ENCODE results near the gene PSMA6. TPM values are rescaled to one million over a fixed set of nuclear protein-coding genes. Genes with fewer than 3 reads are reported as not detected.

The PSMA6 gene
- total and polyA plus RNA-seq, 2 of the 13 experiments (the other 11 are each of a cell fraction or from before 2014, with no cell fraction given) = 525 to 1,109 TPM

DNA sequence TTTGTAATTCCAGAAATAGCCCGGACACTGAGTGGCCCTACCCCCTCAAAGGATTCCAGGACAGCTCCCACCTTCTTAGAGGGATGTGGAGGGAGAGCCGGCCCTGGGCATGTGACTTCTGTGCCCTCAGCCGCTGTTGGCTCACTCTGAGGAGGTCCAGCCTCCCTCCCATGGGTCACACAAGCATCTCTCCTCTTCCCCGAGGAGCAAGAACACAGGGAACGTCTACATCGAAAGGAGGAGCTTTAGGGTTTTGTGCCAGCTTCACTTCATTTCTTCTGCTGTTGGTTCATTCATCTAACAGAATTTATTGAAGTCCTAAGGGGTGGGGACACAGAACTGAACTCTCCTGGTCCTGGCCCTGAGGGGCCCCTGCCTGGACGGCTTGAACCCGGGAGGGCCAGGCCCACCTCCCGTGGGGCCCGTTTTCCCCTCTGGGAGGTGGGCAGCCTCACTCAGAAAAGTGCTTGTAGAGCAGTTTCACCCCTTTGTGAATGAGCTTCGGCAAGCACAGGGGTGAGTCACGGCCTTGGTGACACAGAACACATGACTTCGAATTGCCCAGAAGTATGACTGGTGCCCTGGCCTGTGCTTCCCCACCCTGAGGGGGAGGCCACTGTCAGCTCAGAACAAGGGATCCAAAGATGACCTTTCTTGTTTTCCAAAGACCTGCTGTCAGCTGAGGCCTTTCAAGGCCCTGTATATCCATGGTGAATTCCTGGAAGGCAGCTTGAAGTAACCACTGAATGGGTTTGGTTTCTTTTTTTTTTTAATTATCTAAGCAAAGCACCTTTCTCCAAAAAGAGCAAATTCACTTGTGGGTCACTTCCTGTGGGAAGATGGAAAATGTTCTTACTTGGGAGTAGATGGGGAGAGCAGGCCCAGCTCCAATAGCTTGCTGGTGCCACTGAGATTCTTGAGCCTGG, 73.2 kb downstream of the PSMA6 start (continued):
- TF ChIP-seq, protein P1, sequence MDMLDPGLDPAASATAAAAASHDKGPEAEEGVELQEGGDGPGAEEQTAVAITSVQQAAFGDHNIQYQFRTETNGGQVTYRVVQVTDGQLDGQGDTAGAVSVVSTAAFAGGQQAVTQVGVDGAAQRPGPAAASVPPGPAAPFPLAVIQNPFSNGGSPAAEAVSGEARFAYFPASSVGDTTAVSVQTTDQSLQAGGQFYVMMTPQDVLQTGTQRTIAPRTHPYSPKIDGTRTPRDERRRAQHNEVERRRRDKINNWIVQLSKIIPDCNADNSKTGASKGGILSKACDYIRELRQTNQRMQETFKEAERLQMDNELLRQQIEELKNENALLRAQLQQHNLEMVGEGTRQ (IDR thresholded peaks at IDR 0.05; ENCODE audit: low read depth, low read length) = peak; percentile 66
- TF ChIP-seq, protein P1 (CRISPR knock-in tag; IDR thresholded peaks at IDR 0.05; ENCODE audit: borderline replicate concordance) = no peak
- TF ChIP-seq ZBTB20 (CRISPR knock-in tag; IDR thresholded peaks at IDR 0.05; ENCODE audit: borderline replicate concordance, low read depth) = peak; percentile 97
- TF ChIP-seq CBX5 (CRISPR knock-in tag; IDR thresholded peaks at IDR 0.05; ENCODE audit: borderline replicate concordance) = no peak; the same call in none of the 2 replicates
- TF ChIP-seq EZH2 (conservative IDR thresholded peaks at IDR 0.05; ENCODE audit: low read depth, low read length) = no peak
- no peak for TF ChIP-seq ZNF260 (CRISPR knock-in tag; IDR thresholded peaks at IDR 0.05; ENCODE audit: borderline replicate concordance, low read depth)
- peak; percentile 91 for TF ChIP-seq KAT8 (CRISPR knock-in tag; IDR thresholded peaks at IDR 0.05)
- TF ChIP-seq E2F2 (CRISPR knock-in tag; IDR thresholded peaks at IDR 0.05; ENCODE audit: borderline replicate concordance) = peak; percentile 58; the same call in 1 of the 2 replicates
- TF ChIP-seq ZNF772 (CRISPR knock-in tag; IDR thresholded peaks at IDR 0.05) = peak; percentile 98
- TF ChIP-seq DDIT3 (CRISPR knock-in tag; IDR thresholded peaks at IDR 0.05) = 0 out of 2 replicates have a peak, but pooled peaks have one; percentile 39
- TF ChIP-seq ZNF512 (CRISPR knock-in tag; IDR thresholded peaks at IDR 0.05) = no peak; the same call in 1 of the 2 replicates
- peak; percentile 79; the same call in 1 of the 2 replicates for TF ChIP-seq ETV6 (CRISPR knock-in tag; conservative IDR thresholded peaks at IDR 0.05)
- TF ChIP-seq PAF1 (CRISPR knock-in tag; IDR thresholded peaks at IDR 0.05) = no peak
- TF ChIP-seq, protein P2, sequence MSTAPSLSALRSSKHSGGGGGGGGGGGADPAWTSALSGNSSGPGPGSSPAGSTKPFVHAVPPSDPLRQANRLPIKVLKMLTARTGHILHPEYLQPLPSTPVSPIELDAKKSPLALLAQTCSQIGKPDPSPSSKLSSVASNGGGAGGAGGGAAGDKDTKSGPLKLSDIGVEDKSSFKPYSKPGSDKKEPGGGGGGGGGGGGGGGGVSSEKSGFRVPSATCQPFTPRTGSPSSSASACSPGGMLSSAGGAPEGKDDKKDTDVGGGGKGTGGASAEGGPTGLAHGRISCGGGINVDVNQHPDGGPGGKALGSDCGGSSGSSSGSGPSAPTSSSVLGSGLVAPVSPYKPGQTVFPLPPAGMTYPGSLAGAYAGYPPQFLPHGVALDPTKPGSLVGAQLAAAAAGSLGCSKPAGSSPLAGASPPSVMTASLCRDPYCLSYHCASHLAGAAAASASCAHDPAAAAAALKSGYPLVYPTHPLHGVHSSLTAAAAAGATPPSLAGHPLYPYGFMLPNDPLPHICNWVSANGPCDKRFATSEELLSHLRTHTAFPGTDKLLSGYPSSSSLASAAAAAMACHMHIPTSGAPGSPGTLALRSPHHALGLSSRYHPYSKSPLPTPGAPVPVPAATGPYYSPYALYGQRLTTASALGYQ (CRISPR knock-in tag; IDR thresholded peaks at IDR 0.05) = peak; percentile 39; the same call in 1 of the 2 replicates
